Lower lobe of right lung (tissue), 2 donors: ENCODE measurements around the gene MGMT. TPM values are rescaled to one million over a fixed set of nuclear protein-coding genes. Genes with fewer than 3 reads are reported as not detected.
A peak's percentile ranks its signal among the peaks of the same experiment; 100 is the strongest.

Experiments used
- ATAC-seq, 2 donors: fragments of 200-7000 bp; cut with Tn5 transposase; one replicate each; pipeline ENCODE4 v1.9.1; 2020 to 2022; ENCODE audit warnings: mild to moderate bottlenecking in 2 of 2, moderate library complexity in 2 of 2
- DNase-seq: peaks from one replicate; pipeline ENCODE4 v3.0.0-alpha.2; 2020
- H3K27ac ChIP-seq: fragments of 200-600 bp; one replicate; pipeline ENCODE4 v1.8.0; 2022
- H3K27me3 ChIP-seq: fragments of 200-600 bp; one replicate; pipeline ENCODE4 v1.8.0; 2022; ENCODE audit warnings: low read depth
- H3K36me3 ChIP-seq: fragments of 200-600 bp; one replicate; pipeline ENCODE4 v1.8.0; 2022; ENCODE audit warnings: mild to moderate bottlenecking
- H3K4me1 ChIP-seq: fragments of 200-600 bp; one replicate; pipeline ENCODE4 v1.8.0; 2022
- H3K4me3 ChIP-seq: fragments of 200-600 bp; one replicate; pipeline ENCODE4 v1.8.0; 2022; ENCODE audit warnings: mild to moderate bottlenecking
- H3K9me3 ChIP-seq: fragments of 200-600 bp; one replicate; pipeline ENCODE4 v1.8.0; 2022
- intact Hi-C: fragments of 100-400 bp; cut with DNase I; formaldehyde crosslinking; loops from one replicate; pipeline ENCODE4 v1.11.0; 2022
- total RNA-seq: library from RNA; stranded (reverse); fragmentation: NEBNext Ultra II Directional; extraction: Animal tissue kit (Norgen Biotek cat#: 25700); gene quantifications from one replicate; pipeline ENCODE4 v1.2.1, GENCODE V29; 2021
- TF ChIP-seq, protein P1 (sequence below): fragments of 200-600 bp; IDR thresholded peaks from one replicate; pipeline ENCODE4 v1.8.0; 2022; ENCODE audit warnings: antibody characterized with exemption, mild to moderate bottlenecking
- donor health status: DM: no; HTN: yes; CAD: no; lungs with severe emphysema.

MGMT gene
- total RNA-seq, 1 donor from 2014 or later: 19.9 TPM

DNA sequence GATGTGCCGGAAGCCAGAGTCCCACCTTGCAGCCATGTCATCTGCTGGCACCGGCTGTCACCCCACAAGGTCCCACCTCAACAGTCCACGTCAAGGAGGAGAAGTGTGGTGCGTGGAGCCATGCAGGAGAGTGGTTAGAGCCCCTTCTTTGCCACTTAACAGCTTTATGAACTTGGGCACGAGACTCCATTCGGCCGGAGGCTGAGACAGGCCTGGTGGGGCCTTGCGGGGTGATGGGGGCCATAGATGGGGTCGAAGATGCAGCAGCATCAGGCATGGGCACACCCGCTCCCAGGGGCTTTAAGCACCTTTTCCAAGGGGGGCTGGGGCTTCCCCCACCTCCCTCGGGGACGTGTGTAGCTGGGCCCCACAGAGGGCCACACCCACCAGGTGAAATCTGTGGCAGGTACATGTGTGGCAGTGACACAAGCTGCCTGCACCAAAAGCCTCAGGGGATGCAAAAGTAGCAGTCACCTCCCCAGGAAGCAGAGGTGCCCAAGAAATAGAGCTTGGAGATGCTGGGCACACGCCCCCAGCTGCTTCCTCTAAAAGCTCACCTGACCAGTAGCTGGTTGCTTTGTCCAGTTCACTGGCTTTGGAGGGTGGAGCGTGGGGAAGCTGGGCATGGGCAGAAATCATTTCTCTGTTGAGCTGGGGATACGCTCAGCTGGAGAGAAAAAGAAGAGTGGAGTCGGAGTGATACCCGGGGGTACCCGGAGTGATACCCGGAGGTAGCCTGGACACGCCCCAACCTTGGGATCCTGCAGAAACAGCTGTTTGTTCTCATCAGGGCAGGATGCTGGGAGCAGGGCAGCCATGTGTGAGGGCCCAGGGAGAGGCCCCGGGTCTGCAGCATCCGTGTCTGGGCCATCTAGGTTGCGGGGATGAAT lies 297.2 kb downstream of the MGMT start:
- Histone ChIP-seq H3K36me3 (peaks cover 6% of the 10 kb centered on the region), H3K9me3 (no peaks in the 10 kb centered on the region), H3K4me3 (no peak overlapping the region), H3K27ac (no peak overlapping the region), H3K4me1 (no peaks in the 10 kb centered on the region), H3K27me3 (no peaks in the 10 kb centered on the region)
- intact Hi-C loops: no loop called here
- DNase-seq (peak; percentile 18), ATAC-seq (no peak)
- TF ChIP-seq, protein P1, sequence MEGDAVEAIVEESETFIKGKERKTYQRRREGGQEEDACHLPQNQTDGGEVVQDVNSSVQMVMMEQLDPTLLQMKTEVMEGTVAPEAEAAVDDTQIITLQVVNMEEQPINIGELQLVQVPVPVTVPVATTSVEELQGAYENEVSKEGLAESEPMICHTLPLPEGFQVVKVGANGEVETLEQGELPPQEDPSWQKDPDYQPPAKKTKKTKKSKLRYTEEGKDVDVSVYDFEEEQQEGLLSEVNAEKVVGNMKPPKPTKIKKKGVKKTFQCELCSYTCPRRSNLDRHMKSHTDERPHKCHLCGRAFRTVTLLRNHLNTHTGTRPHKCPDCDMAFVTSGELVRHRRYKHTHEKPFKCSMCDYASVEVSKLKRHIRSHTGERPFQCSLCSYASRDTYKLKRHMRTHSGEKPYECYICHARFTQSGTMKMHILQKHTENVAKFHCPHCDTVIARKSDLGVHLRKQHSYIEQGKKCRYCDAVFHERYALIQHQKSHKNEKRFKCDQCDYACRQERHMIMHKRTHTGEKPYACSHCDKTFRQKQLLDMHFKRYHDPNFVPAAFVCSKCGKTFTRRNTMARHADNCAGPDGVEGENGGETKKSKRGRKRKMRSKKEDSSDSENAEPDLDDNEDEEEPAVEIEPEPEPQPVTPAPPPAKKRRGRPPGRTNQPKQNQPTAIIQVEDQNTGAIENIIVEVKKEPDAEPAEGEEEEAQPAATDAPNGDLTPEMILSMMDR: no peak

DNA sequence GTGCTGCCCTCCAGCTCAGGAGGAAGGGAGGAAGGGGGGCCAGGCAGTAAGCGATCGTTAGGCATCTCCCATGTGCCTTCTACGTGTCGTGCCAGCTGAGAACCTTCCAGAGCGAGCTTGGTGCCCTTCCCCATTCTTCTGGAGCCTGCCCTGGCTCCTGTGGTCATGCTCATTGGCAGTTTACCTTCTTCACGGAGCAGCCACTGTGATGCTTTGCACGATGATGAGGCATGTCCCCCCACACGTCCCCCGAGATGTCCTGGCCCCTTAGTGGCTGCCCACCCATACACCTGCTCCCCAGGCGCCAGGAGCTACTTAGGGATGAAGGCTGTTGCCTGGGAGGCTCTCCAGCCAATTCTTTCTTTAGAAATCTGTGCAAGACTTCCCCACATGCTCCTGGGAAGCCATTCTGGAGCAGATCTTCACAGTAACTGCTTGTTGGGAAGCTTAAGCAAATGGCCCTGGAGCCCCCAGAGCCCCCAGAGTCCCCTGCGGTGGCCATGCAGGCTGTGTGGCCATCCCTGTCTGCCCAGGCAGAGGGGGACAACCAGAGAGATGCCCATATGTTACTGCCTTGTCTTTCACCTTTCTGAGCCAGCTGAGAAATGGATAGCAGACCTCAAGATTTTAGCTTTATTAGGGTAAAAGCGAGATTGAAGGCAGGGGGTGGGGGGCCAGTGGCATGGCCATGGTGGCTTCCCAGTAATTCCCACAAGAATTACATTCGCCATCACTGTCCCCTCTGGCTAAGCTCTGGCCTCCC lies 298.0 kb downstream of the MGMT start:
- TF ChIP-seq, protein P1: no peak
- H3K36me3 ChIP-seq: peaks cover 9% of the 10 kb centered on the region
- intact Hi-C loops: no loop called here
- no peaks in the 10 kb centered on the region for H3K9me3 ChIP-seq
- ATAC-seq: no peak
- H3K27ac ChIP-seq: no peak overlapping the region
- no peaks in the 10 kb centered on the region for H3K4me1 ChIP-seq
- DNase-seq: peak; percentile 6
- H3K27me3 ChIP-seq: no peaks in the 10 kb centered on the region
- H3K4me3 ChIP-seq: no peak overlapping the region

DNA sequence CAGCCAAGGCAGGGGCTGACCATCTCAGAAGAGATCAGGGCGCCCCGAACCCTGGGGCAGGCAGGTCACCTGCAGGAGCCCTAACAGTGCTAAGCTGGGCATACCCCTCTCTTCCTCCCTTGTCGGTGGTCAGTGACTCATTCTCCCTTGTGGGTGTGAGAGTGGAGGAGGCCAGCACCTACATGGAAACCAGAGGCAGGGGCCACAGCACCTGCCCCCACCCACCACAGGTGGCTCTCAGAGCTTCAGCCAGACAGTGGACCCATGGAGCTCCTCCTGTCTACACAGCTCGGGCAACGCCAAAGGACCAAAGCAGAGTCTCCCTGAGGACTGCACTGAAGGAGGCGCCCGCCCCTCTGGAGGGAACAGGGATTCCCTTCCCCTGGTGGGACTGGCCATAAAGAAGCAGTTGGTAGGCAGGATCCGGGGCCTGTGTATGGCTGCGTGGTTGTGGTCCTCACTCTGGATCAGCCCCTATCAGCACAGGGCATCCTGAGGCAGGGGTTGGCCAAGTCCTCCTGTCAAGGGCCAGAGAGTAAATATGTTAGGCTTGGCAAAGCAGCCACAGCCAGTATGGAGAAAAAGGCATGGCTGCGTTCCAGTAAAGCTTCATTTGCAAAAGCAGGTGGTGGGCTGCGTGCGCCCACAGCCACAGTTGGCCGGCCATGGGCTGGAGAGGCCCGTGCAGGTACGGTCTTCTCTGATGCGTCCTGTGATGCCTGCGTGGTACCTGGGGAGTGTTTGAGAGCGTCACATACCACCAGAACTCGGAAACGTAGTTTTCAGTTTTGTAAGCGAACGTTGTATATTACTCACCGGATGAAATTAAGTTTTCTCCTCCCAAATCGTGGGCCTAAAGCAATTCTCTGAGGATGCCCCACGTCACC lies 298.9 kb downstream of the MGMT start:
- no peak for ATAC-seq
- Histone ChIP-seq H3K27me3 (no peaks in the 10 kb centered on the region), H3K27ac (no peak overlapping the region), H3K9me3 (no peaks in the 10 kb centered on the region), H3K4me1 (no peaks in the 10 kb centered on the region), H3K36me3 (peaks cover 10% of the 10 kb centered on the region), H3K4me3 (no peak overlapping the region)
- DNase-seq: peak; percentile 28
- TF ChIP-seq, protein P1: no peak
- intact Hi-C loops: no loop called here

DNA sequence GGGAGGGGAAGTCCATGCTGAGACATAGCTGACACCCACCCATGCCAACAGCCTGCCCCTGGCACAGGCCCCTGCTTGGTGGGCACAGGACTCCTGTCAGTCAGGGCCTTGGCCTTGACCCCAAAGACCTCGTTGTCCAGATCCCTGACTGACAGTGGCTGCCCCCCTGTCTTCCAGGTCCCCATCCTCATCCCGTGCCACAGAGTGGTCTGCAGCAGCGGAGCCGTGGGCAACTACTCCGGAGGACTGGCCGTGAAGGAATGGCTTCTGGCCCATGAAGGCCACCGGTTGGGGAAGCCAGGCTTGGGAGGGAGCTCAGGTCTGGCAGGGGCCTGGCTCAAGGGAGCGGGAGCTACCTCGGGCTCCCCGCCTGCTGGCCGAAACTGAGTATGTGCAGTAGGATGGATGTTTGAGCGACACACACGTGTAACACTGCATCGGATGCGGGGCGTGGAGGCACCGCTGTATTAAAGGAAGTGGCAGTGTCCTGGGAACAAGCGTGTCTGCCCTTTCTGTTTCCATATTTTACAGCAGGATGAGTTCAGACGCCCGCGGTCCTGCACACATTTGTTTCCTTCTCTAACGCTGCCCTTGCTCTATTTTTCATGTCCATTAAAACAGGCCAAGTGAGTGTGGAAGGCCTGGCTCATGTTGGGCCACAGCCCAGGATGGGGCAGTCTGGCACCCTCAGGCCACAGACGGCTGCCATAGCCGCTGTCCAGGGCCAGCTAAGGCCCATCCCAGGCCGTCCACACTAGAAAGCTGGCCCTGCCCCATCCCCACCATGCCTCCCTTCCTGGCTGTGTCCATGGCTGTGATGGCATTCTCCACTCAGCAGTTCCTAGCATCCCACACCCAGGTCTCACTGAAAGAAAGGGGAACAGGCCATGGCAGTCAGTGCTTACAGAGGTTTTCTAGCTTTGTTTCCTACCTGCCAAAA lies 299.8 kb downstream of the MGMT start:
- intact Hi-C loops: no loop called here
- no peaks in the 10 kb centered on the region for H3K4me1 ChIP-seq
- ATAC-seq (peak in 1 of 2 donors; percentile 3), DNase-seq (peak; percentile 32)
- no peaks in the 10 kb centered on the region for H3K9me3 ChIP-seq
- peaks cover 4% of the 10 kb centered on the region for H3K36me3 ChIP-seq
- no peaks in the 10 kb centered on the region for H3K27me3 ChIP-seq
- no peak overlapping the region for H3K27ac ChIP-seq
- TF ChIP-seq, protein P1: no peak
- H3K4me3 ChIP-seq: no peak overlapping the region
